Measurements from ENCODE around the gene CSRP1.
A peak's percentile ranks its signal among the peaks of the same experiment; 100 is the strongest.
"Not testable (repeated sequence)": the region's sequence is repeated elsewhere in the genome, so short reads cannot be mapped to it uniquely, and the experiment has no call there.

CSRP1 gene

GRCh38 chr1:201506557-201507359 lies at the start of gene CSRP1:
CSRP1 (minus strand) TSS chr1:201507123; CDS start chr1:201496303, 10,820 bp downstream.
- DNase-seq, result peak; percentile 74

- no peak for DNase-seq
Observed at GRCh38 chr1:201555593-201555945, 48.6 kb upstream of the CSRP1 start.

- DNase-seq, result no peak
Observed at GRCh38 chr1:201554789-201555592, 48.1 kb upstream of the CSRP1 start.

- no peak for DNase-seq
Observed at GRCh38 chr1:201554190-201554600, 47.3 kb upstream of the CSRP1 start.

GRCh38 chr1:201553496-201554189 lies 46.7 kb upstream of the CSRP1 start:
- DNase-seq, result no peak

- no peak for DNase-seq
Observed at GRCh38 chr1:201552941-201553351, 46.0 kb upstream of the CSRP1 start.

- no peak for DNase-seq
Observed at GRCh38 chr1:201551877-201552731, 45.2 kb upstream of the CSRP1 start.

GRCh38 chr1:201551096-201551495 lies 44.2 kb upstream of the CSRP1 start:
- DNase-seq, result no peak

GRCh38 chr1:201549522-201549921 lies 42.6 kb upstream of the CSRP1 start:
- not testable (repeated sequence) for DNase-seq

DNA sequence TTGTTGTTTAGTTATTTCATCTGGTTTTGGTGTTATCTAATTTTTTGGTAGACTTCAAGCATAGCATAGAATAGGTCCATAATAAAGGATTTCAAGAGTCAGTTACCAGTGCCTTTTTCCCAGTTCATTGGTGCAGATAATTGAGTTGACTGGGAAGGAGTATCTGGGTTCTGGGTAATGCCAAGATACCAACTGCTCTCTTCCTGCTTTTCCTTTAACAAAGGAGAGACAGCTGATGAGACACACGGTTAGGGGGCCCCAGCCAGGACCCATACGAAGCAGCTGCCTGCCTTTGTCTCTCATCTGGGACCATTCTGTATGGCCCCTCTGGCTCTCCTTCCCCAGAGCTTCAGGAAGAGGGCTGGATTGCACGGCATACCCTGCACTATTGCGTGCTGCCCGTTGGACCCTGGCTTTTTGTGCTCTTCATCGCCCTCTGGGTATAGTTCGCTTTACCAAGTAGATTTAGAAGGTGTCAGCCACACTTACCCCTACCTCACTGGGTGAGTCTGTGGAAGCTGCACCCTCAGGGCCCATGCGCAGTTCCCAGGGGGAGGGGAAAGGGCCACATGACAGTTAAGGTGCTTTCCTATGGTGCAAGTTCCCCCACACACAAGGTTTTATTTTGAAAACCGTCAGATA lies 39.0 kb upstream of the CSRP1 start:
- DNase-seq, result peak; percentile 50

DNA sequence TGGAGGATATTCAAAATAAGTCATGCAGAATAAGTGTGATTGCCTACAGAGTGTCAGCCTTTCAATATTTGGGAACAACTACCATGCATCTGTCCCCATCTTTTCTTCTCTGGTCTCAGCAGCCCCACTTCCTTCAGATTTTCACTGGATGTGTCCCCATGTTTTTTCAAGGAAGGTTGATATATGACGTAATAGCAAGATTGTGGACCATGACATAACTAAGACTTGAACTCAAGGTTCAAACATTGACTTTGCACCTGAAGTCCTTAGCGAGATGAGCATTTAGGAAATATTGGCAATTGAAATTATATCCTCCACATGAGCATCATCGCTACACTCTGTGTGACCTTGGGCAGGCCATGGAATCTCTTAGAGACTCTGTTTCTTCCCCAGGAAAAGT lies 37.8 kb upstream of the CSRP1 start:
- DNase-seq, result no peak

DNA sequence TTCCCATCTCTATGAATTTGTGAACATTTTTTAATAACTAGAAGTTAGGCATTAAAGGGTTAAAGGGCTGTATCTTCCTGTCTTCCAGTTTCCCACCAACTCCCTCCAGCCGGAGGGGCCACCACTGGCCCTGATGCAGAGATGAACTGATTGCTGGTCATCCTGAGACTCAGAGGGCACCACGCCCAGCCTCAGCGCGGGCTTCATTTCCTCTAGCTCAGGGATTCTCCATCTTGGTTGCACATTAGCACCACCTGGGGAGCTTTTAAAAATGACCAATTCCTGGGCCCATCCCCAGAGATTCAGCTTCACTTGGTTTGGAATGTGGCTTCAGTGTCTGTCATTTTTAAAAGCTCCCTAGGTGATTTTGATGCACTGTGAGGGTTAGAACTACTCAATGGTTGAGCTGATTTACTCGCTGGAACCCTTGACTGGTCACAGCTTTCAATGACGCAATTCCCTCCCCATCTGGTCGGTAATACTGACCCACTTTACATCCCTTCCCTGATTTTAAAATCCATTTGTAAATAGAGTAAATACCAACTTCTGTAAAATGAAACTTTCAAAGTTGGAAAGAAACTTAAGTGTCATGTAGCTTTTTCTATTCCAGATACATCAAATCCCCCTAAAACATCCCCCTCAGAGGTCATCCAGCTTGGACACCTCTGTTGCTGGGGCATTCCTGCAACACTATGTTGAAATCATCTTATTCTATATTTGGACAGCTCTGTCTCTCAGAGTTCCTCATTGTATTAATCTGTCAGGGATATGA lies 37.1 kb upstream of the CSRP1 start:
- DNase-seq, result no peak

DNA sequence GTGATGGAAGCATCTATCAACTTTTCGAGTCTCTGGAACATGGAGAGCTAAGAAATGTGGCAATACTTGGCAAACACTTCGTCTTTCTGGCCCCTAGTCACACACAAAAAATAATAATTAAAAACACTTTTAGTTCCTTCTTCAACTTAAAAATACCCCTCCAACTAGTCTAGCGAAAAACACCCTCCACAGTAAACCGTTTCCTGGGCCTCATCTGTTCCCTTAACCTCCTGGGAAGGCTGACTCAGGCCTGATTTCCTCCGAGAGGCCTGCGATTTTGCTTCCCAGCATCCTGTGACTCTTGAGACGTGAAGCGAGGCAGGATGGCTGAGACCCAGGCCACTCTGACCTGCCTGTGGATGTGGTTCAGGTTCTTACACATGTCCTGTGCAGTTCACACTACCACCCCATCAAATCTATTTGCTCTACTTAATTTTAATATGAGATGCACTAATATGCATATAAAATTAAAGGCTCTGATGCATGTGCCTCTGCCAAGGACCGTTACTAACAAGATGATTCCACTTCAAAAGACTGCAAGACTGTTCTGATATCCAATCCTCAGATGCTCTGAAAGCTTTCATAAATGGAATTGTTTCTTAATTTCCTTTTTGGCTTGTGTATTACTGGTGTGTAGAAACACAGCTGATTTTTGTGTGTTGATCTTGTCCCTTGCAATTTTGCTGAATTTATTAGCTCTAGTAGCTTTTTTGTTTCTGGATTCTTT lies 35.5 kb upstream of the CSRP1 start:
- DNase-seq, result no peak

GRCh38 chr1:201540846-201541735 lies 34.2 kb upstream of the CSRP1 start:
- no peak for DNase-seq

- peak; percentile 59 for DNase-seq
Observed at GRCh38 chr1:201539561-201540431, 32.9 kb upstream of the CSRP1 start.

GRCh38 chr1:201538612-201539551 lies 32.0 kb upstream of the CSRP1 start, which contains the start of gene NAV1:
NAV1 (plus strand) TSS chr1:201539127; CDS start chr1:201622885, 83,758 bp downstream.
- no peak for DNase-seq
